Neuronal stem cell (in vitro differentiated cells): ENCODE measurements around the gene OMP.
A peak's percentile ranks its signal among the peaks of the same experiment; 100 is the strongest.

Experiments used
- DNase-seq: peaks from one replicate; pipeline ENCODE4 v3.0.0-alpha.2; 2013; ENCODE audit warnings: low spot score
- H2AFZ ChIP-seq: one replicate; pipeline ENCODE4 v1.6.1; 2013; ENCODE audit warnings: mild to moderate bottlenecking, low read length, inconsistent platforms
- H2AK5ac ChIP-seq: 2 replicates; pipeline ENCODE4 v1.6.1; 2013; ENCODE audit warnings: low read depth, mild to moderate bottlenecking, inconsistent platforms, low read length, moderate library complexity, mixed read lengths
- H2BK120ac ChIP-seq: 2 replicates; pipeline ENCODE4 v1.6.1; 2013; ENCODE audit warnings: low read depth, mild to moderate bottlenecking, inconsistent platforms, low read length, moderate library complexity, mixed read lengths
- H2BK12ac ChIP-seq: one replicate; pipeline ENCODE4 v1.6.1; 2013; ENCODE audit warnings: low read length, inconsistent platforms
- H2BK15ac ChIP-seq: 2 replicates; pipeline ENCODE4 v1.6.1; 2013; ENCODE audit warnings: mild to moderate bottlenecking, low read length, inconsistent platforms, mixed read lengths
- H2BK5ac ChIP-seq: one replicate; pipeline ENCODE4 v1.6.1; 2013; ENCODE audit warnings: inconsistent platforms, mild to moderate bottlenecking, low read length, moderate library complexity
- H3K14ac ChIP-seq: one replicate; pipeline ENCODE4 v1.6.1; 2013; ENCODE audit warnings: low read length, inconsistent platforms
- H3K18ac ChIP-seq: 2 replicates; pipeline ENCODE4 v1.6.1; 2013; ENCODE audit warnings: low read length, inconsistent platforms
- H3K23ac ChIP-seq: 2 replicates; pipeline ENCODE4 v1.6.1; 2013; ENCODE audit warnings: low read depth, mild to moderate bottlenecking, mixed read lengths, low read length, inconsistent platforms; ENCODE audit not compliant: poor library complexity
- H3K27ac ChIP-seq: replicated peaks from 3 replicates; pipeline ENCODE4 v1.5.1; 2013; ENCODE audit warnings: low read length, inconsistent platforms
- H3K27me3 ChIP-seq, 3 experiments: 2 replicates each; pipeline ENCODE4 v1.6.1; 2013; ENCODE audit warnings: low read length in 3 of 3, mild to moderate bottlenecking in 2 of 3, inconsistent platforms in 1 of 3, low read depth in 1 of 3, mixed read lengths in 1 of 3, moderate library complexity in 1 of 3; ENCODE audit not compliant: control insufficient read depth in 3 of 3, insufficient read depth in 3 of 3
- H3K36me3 ChIP-seq, 2 donors: replicated peaks in 1 of 2; 2 replicates each; pipeline ENCODE4 v1.6.1; 2013; ENCODE audit warnings: low read length in 2 of 2; ENCODE audit not compliant: control insufficient read depth in 2 of 2, insufficient read depth in 2 of 2
- H3K4ac ChIP-seq: 2 replicates; pipeline ENCODE4 v1.6.1; 2013; ENCODE audit warnings: inconsistent platforms, mild to moderate bottlenecking, low read length, moderate library complexity
- H3K4me1 ChIP-seq, 2 donors: 1 replicate in 1 of 2; 2 replicates in 1 of 2; pipeline ENCODE4 v1.6.1; 2013; ENCODE audit warnings: low read length in 2 of 2, low read depth in 1 of 2; ENCODE audit not compliant: control insufficient read depth in 2 of 2, insufficient read depth in 1 of 2
- H3K4me2 ChIP-seq: one replicate; pipeline ENCODE4 v1.6.1; 2013; ENCODE audit warnings: mild to moderate bottlenecking, low read length, inconsistent platforms; ENCODE audit not compliant: insufficient read depth, poor library complexity, severe bottlenecking
- H3K4me3 ChIP-seq, 2 donors: 2 replicates each; pipeline ENCODE4 v1.5.1; 2013; ENCODE audit warnings: low read length in 2 of 2, mild to moderate bottlenecking in 2 of 2, inconsistent platforms in 1 of 2, moderate library complexity in 1 of 2
- H3K79me1 ChIP-seq: one replicate; pipeline ENCODE4 v1.6.1; 2013; ENCODE audit warnings: low read depth, mild to moderate bottlenecking, inconsistent platforms, low read length, moderate library complexity
- H3K9ac ChIP-seq: one replicate; pipeline ENCODE4 v1.6.1; 2013; ENCODE audit warnings: mild to moderate bottlenecking, low read depth, low read length, inconsistent platforms; ENCODE audit not compliant: poor library complexity
- H3K9me3 ChIP-seq, 2 donors: replicated peaks in 1 of 2; 2 replicates each; pipeline versions ENCODE3 to v1.6.1; 2013; ENCODE audit warnings: low read length in 2 of 2, mild to moderate bottlenecking in 2 of 2, inconsistent platforms in 1 of 2, low read depth in 1 of 2, mixed read lengths in 1 of 2, moderate library complexity in 1 of 2; ENCODE audit not compliant: control insufficient read depth in 2 of 2, insufficient read depth in 1 of 2
- H4K8ac ChIP-seq: one replicate; pipeline ENCODE4 v1.6.1; 2013; ENCODE audit warnings: low read depth, mild to moderate bottlenecking, inconsistent platforms, low read length, moderate library complexity
- H4K91ac ChIP-seq: one replicate; pipeline ENCODE4 v1.6.1; 2013; ENCODE audit warnings: low read length, low read depth, mild to moderate bottlenecking, inconsistent platforms; ENCODE audit not compliant: poor library complexity
- WGBS, 2 donors: extraction: QIAGEN DNeasy Blood & Tissue Kit; methylation state at CpG; one replicate each; pipeline ENCODE4 v1.1.7; 2013; ENCODE audit warnings: missing lambda C conversion rate in 2 of 2, mixed read lengths in 1 of 2; ENCODE audit not compliant: insufficient read length in 2 of 2, insufficient replicate concordance in 1 of 2; ENCODE audit errors: extremely low coverage in 2 of 2; 5-methylcytosine and 5-hydroxymethylcytosine counted together

The OMP gene

GRCh38 chr11:77151804-77152509 lies 49.3 kb downstream of the OMP start:
- no CpG with 5 or more reads among the region's 11 CpGs for WGBS, 2 donors

GRCh38 chr11:77152846-77153245 lies 50.2 kb downstream of the OMP start:
- no peaks in the 10 kb centered on the region for H3K79me1 ChIP-seq
- H3K4me1 ChIP-seq = peaks cover 4 to 6% of the 10 kb centered on the region in 2 donors
- no peak overlapping the region for H2BK5ac ChIP-seq
- no peak for DNase-seq
- H3K23ac ChIP-seq = peak overlapping the region; percentile 2
- no peak overlapping the region for H2AFZ ChIP-seq
- H3K27me3 ChIP-seq = peaks cover 0 to 24% (median 0%) of the 10 kb centered on the region in 3 experiments
- H2BK120ac ChIP-seq = no peak overlapping the region
- H3K9me3 ChIP-seq = no peaks in the 10 kb centered on the region
- H3K14ac ChIP-seq = no peak overlapping the region
- WGBS, 2 donors = no CpG with 5 or more reads among the region's 6 CpGs
- H4K91ac ChIP-seq = no peak overlapping the region
- peak overlapping the region; percentile 5 for H2BK15ac ChIP-seq
- no peak overlapping the region for H2BK12ac ChIP-seq
- H2AK5ac ChIP-seq = no peak overlapping the region
- H3K9ac ChIP-seq = no peak overlapping the region
- no peak overlapping the region for H3K27ac ChIP-seq
- no peak overlapping the region for H3K4me3 ChIP-seq
- no peak overlapping the region for H3K4me2 ChIP-seq
- peaks cover 0 to 1% of the 10 kb centered on the region in 2 donors for H3K36me3 ChIP-seq
- H3K4ac ChIP-seq = no peak overlapping the region
- no peak overlapping the region for H4K8ac ChIP-seq
- H3K18ac ChIP-seq = peak overlapping the region; percentile 70

More at GRCh38 chr11:77151804-77152509, 49.3 kb downstream of the OMP start:
- Histone ChIP-seq H3K9me3 (no peaks in the 10 kb centered on the region), H3K27me3 (peaks cover 0 to 31% (median 0%) of the 10 kb centered on the region in 3 experiments), H3K36me3 (peaks cover 0 to 1% of the 10 kb centered on the region in 2 donors), H3K27ac (no peak overlapping the region), H3K4me1 (peaks cover 4 to 9% of the 10 kb centered on the region in 2 donors), H3K14ac (no peak overlapping the region), H3K18ac (no peak overlapping the region), H2BK15ac (no peak overlapping the region), H3K9ac (peak overlapping the region; percentile 55), H2BK12ac (no peak overlapping the region), H4K8ac (no peak overlapping the region), H3K23ac (peak overlapping the region; percentile 62), H3K4me2 (no peak overlapping the region), H4K91ac (no peak overlapping the region), H3K4me3 (no peak overlapping the region), H2BK120ac (no peak overlapping the region), H2AK5ac (peak overlapping the region; percentile 56), H3K4ac (no peak overlapping the region), H2BK5ac (no peak overlapping the region), H3K79me1 (no peaks in the 10 kb centered on the region), H2AFZ (no peak overlapping the region)
- no peak for DNase-seq
